CD4-positive, alpha-beta T cell treated with Interleukin-12 subunit alpha and Interleukin-12 subunit beta, for 1 hour (primary cell): Measurements from ENCODE around the gene URGCP.
A peak's percentile ranks its signal among the peaks of the same experiment; 100 is the strongest.

Source experiments
- DNase-seq: peaks from one replicate; pipeline ENCODE4 v3.0.0-alpha.2; 2020

URGCP gene, protein sequence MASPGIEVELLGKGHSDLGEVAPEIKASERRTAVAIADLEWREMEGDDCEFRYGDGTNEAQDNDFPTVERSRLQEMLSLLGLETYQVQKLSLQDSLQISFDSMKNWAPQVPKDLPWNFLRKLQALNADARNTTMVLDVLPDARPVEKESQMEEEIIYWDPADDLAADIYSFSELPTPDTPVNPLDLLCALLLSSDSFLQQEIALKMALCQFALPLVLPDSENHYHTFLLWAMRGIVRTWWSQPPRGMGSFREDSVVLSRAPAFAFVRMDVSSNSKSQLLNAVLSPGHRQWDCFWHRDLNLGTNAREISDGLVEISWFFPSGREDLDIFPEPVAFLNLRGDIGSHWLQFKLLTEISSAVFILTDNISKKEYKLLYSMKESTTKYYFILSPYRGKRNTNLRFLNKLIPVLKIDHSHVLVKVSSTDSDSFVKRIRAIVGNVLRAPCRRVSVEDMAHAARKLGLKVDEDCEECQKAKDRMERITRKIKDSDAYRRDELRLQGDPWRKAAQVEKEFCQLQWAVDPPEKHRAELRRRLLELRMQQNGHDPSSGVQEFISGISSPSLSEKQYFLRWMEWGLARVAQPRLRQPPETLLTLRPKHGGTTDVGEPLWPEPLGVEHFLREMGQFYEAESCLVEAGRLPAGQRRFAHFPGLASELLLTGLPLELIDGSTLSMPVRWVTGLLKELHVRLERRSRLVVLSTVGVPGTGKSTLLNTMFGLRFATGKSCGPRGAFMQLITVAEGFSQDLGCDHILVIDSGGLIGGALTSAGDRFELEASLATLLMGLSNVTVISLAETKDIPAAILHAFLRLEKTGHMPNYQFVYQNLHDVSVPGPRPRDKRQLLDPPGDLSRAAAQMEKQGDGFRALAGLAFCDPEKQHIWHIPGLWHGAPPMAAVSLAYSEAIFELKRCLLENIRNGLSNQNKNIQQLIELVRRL

DNA sequence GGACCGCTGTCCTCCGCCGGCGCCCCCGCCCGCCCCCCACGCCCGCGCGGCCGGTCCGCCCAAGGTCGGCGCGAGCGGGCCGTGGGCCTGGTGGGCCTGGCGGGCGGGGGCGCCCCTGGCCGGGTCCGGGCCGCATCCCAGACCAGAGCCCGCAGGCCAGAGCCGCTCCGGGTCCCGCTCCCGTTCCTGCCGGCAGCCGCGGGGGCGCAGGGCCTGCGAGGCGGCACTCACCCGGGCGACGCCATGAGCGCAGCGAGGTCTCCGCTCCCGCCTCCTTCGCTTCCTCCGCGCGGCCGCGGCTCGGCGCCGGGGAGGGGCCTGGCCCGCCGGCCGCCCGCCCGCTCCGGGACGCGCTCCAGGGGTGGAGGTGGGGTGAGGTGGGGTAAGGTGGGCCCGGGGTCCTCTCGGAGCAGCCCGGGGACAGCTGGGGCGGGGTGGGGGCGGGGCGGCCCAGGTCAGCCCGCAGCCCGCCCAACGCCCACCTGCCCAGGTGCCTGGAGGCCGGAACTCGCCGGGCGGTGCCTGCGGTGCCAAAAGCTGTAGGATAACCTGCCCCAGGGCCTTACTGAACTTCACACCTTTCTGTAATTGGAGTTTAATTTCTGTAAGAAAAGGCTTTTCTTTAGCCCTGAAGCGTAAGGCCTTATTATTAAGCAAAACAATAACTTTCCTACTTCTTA lies at the start of gene URGCP:
URGCP (minus strand) TSS at position 266 of the 680 bp plus-strand sequence; CDS start at position 245, 21 bp downstream.
- DNase-seq: peak; percentile 53

DNA sequence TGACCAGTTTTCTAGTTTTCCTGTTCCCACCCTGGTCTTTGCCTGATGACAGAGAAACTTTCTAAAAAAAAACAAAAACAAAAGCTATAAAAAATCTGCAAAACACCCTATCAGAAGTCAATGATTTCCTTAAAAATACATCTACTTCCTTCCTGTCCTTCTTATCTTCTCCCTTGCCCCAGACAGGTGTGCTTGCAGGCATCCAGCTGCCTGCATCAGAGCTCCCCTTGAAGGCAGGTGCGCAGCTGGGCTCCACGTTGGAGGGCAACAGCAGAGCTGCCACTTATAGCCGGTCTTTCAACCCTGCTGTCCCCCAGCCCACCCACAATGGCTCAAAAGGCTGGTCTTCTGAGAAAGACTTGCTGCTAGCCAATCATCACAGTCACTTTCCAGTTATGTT lies 49.6 kb upstream of the URGCP start:
- no peak for DNase-seq

DNA sequence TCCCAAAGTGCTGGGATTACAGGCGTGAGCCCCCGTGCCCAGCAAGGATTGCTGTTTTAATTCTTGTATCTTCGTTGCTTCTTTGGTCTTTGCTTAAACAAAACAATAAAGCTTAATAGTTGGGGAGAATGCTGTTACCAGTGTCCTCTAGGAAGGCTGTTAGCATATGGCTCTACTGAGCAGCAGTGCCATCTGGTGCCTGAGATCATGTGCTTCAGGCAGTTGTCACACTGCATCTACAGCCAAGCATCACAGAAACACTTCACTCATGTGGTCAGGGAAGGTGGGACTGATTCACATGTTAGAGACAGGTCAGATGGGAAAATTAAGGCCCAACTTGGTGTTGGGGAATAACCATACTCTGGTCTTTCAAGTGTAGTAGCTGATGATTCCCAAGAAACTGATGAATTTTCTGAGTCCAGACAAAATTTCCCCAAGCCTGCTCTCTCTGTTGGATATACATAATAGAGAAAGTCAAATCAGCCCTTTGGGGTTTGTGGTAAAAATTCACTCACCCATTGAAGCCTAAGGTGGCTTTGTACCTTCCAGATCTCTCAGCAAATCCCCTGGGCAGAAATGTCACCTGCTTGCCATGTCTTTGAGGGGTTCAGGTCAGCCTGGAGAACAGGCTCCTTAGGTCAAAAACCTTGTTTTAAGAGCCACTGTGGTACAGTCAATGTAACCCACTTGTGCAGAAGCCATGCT lies 48.3 kb upstream of the URGCP start:
- DNase-seq: peak; percentile 5

DNA sequence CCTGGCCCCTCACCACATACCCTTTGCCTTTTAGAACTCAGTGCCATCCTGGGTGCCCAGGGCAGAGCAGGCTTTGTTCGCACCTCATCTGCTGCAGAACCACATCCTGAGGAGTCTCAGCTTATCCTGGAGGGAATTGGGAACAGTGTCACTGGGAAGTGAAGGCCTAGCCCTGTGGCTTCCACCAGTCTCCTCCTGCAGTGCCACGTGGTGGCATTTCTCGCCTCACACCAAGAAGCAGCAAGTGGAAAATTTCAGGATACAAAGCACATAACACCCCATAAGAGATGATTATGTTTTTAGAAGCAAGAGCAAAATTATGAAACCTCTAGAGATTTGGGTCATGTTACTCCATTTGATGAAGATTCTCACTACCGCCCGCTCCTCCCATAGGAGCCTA lies 46.7 kb upstream of the URGCP start:
- no peak for DNase-seq

DNA sequence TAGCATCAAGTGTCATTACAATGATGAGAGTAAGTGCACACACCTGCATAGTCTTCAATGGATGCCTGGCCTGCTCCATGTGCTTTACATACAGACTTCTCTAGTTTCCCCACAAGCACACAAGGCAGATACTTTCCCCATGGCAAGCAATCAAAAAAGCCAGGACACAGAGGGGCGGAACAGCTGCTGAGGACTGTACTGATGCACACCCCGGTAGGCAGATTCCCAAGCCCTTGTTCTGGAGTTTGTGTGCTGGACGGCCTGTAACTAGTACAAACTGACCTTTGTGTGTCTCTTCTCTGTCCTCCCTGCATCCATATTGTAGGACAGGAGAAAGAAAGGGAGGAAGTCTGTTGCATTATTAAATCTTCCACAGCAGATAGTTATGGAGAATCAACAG lies 45.6 kb upstream of the URGCP start:
- no peak for DNase-seq

DNA sequence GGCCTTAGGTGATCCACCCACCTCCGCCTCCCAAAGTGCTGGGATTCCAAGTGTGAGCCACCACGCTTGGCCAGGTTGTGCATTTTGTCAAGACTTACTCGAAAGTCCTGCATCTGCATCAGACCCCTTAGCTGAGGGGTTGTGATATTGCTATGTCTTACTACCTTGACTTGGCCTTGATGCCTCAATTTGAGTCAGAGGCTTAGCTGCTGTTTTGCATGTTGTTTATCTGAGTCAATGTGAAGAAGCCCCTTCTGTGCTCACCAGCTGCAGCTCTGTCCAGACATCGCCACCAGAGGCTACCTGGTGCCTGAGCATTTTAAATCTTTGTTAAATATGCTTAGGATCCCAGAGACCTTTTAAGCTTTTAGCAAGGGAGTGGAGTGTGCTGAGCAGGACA lies 37.9 kb upstream of the URGCP start:
- DNase-seq: no peak

DNA sequence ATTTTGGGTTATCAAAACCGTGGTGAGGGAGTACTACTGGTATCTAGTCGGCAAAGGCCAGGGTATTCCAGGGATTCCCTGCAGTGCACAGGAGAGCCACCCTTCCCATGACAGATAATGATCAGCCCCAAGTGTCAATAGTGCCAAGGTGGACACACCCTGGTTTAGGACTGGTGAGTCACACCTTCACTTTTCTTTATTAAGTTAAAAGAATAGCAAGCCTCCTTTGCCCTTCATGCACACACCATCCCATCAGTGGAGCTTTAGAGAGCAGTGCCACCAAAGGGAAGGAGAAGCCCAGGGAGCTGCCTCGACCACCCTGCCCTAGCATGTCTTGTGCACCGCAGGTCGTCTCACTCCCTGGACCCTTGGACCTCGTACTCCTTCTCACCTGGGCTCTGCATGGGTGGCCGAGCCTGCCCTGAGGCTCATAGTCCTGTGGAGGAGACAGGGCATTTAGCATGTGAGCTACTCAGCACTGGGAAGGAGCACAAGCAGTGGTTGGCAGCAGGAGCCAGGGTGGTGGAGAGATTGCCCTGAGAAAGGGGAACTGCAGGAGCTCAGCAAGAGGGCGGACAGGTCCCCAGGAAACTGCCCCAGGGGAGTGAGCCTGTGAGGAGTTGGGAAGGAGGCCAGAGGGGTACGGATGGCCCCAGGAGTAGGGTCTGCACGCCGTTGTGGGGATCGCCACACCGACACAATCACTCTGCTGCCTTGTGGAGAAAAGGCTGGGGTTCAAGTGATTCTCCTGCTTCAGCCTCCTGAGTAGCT lies 37.2 kb upstream of the URGCP start:
- no peak for DNase-seq

DNA sequence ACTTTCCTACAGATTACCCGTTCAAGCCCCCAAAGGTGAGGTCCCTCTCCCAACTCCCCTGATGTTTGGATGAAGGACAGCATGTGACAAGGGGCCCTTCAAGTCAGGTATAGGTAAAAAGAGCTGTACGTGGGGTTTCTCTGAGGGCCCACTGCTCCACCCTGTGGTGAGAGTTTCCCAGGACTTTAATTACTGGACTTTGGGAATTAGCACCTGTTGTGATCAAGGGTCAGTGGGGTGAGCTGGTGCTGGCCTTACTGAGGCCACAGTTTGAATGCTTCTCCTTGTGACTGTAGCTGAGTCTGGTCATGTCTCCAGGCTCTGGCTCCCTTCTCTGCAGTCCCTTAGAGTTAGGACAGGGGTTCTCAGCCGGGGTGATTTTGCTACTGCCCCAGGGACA lies 36.6 kb upstream of the URGCP start:
- no peak for DNase-seq

DNA sequence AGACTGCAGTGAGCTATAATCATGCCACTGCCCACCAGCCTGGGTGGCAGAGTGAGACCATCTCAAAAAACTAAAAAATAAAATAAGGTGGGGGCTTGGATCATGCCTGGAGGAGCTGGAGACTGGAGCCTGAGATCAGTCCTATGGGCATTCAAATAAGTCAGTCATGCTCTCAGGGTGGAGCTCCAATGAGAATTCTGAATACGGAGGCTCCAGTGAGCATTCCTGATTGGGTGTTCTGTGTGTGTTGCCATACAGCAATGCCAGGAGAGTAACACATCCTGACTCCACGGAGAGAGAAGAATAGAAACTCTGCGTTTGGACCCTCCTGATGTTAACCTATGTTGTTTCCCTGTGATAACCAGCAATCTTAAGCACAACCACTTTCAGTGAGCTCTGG lies 35.9 kb upstream of the URGCP start:
- DNase-seq: no peak

DNA sequence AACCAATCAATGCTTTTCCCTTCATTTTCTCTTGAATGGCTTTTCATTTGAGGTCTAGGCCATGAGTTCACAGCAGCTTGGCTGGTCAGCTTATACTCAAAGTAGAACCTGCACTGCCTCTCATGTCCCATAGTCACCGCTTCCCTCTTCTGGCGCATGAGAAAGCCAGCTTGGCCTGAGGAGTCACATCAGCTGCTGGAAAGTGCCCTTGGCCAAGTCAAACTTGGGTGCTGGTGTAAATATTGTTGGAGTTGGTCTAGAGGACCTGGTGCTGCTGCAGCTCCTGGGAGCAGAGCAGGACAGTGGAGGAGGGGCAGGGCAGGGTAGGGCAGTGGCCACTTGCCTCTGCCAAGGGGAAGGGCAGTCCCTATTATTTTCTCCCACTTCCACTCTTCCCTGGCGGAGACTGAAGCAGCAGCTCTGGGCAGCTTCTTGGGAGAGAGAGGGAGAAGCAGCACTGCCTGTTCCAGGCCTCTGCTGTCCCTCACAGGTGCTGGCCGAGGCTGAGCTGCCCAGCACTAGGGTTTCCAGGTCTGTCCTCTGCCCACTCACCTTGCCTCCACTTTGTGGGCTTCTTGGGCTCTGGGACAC lies 32.6 kb upstream of the URGCP start:
- no peak for DNase-seq

DNA sequence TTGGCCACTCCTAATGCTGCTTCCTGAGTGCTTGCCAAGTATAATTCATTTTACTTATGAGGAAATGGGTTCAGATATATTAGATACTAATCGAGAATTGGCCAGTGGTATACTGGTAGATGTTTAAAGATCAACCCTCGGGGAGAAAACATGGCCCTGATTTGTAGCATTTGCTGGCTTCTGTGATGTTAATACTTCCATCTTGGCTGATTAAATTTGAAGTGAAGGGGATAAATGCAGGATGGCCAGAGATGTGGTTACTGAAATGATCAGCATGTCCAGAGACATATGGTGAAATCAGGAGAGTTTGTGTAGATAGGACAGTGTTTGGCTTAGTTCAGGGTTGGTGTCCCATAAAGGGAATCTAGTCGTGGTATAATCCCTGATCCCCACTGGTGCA lies 31.0 kb upstream of the URGCP start:
- DNase-seq: no peak

DNA sequence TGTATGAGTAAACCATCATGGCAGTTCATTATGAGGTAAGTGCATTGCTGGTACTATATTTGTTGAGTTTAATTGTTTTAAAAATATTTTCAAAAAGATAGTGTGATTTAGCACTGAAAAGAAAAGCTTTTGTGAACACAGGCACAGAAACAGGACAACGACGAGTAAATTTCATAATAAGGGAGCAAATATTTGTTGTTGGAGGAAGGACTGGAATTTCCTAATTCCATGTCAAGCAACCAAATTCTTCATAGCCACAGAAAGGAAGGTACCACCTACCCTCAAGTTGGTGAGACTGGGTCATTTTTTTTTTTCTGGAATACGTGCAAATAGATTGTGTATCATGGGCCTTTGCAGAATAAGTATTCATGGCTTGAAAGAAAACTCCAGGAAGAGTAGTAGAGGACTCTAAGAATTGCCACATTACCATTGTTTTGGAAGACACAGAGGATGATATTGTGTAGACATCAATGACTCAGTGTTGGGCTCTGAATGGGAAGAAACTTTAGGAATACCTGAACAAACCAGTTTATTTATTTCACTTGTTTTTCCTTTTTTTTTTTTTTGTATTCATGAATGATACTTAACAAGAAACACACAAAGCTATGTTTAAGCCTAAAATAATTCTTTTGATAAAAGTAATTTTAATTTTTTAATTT lies 27.6 kb upstream of the URGCP start:
- DNase-seq: no peak

DNA sequence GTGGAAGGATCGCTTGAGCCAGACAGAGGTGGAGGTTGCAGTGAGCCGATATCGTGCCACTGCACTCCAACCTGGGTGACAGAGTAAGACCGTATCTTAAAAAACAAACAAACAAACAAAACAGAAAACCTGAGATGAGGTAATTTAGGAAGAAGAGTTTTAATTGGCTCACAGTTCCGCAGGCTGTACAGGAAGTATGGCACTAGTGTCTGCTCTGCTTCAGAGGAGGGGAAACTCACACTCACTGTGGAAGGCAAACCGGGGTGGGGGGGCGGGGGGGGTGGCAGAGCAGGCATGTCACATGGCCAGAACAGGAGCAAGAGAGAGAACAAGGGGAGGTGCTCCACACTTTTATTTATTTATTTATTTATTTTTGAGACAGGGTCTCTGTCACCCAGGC lies 24.9 kb upstream of the URGCP start:
- no peak for DNase-seq

DNA sequence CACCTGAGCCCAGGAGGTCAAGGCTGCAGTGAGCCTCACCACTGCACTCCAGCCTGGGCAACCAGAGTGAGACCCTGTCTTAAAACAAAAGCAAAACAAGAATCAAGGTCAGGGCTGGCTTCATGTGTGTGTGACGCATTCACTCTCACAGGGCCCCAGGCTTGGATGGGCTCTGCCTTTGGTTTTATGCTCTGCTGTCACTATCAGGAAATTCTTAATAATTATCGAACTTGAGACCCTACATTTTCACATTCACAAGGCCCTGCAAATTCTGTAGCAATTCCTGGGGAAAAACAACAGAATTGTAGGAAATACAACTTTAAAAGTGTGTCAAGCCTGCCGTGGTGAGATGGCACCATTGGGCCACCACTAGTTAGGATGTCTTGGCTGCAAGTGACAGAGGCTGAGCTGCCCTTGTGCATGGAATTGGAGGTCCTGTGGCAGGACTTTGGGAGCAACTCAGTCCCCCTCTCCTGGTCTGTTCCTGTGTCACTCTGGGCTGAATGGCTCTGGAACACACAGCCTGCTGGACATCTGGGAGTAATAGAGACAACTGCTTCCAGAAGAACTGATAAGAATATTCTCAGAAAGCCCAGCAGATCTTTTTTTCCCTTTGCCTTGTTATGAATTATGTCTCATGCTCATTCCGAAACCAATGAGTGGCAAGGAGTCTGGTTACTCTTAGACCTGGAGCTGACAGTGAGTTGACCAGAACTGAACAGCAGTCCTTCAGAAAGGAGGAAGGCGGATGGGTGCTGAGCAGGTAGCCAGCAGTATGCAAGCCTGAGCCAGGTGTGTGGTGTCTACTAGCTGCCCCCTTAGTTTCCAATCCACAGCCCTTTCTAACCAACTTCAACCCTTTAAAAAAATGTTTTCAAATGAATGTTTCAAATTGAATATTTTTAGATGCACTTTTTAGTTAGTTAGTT lies 23.4 kb upstream of the URGCP start:
- no peak for DNase-seq

DNA sequence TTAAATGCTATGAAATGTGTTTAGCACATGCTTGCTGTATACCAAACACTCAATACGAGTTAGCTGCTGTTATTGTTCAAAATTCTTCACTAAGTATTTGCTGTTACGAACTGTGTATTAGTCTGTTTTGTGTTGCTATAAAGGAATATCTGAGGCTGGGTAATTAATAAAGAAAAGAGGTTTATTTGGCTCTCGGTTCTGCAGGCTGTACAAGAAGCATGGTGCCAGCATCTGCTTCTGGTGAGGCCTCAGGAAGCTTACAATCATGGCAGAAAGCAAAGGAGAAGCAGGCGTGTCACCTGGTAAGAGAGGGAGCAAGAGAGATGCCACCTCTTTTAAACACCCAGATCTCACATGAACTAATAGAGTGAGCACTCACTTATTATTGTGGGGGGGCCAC lies 21.4 kb upstream of the URGCP start:
- no peak for DNase-seq

DNA sequence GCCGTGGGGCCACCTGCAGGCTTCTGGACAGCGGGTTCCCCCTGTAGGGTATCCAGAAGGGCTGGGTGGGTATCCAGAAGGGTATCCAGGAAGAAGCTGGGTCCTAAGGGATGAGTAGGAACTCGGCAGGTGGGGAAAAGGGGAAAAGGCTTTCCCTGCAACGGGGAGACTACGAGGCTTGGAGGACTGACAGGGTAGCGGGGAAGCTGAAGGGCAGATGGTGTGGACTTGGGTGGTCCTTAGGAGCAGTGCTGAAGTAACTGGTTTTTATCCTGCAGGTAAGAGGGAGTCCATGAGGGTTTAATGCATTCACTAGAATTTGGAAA lies 20.4 kb upstream of the URGCP start:
- DNase-seq: no peak

DNA sequence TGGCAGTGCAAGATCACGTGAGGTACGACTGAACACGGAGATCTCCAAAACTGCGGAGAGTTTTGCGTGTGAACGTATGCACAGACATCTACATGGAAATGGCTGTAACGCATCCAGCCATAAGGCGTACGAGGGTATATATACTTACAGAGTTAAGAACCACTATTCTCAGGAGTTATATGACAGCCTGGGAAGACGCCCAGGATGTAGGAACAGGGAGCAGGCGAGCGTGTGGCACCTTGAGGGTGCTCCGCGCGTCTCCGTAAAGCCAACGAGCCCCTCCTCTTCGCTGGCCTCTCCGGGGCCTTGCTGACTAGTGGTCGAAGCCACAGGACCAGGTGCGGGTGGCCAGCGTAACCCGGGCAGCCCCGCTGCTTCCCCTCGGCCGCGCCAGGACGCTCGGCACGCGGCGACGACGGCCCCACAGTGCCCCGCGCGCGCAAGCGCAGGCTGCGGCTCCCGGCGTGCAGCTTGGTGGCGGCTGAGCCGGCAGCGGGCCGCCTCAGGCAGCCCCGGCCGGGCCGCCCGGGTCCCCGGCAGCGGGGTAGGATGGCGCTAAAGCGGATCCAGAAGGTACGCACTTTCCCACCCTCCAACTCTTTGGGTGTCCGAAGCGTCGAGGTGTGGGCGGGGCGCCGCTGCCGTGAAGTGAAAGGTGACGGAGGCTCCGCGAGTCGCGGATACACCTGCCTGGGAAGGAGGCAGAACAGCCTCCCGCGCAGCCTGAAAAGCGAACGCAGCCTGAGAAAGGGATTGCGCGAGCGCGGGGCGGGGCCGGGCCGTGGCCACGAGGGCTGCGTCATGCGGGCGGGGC lies 19.8 kb upstream of the URGCP start, which contains the start of gene UBE2D4:
UBE2D4 (plus strand) TSS at position 453 of the 814 bp plus-strand sequence; CDS start at position 550, 97 bp downstream.
- DNase-seq: peak; percentile 86

DNA sequence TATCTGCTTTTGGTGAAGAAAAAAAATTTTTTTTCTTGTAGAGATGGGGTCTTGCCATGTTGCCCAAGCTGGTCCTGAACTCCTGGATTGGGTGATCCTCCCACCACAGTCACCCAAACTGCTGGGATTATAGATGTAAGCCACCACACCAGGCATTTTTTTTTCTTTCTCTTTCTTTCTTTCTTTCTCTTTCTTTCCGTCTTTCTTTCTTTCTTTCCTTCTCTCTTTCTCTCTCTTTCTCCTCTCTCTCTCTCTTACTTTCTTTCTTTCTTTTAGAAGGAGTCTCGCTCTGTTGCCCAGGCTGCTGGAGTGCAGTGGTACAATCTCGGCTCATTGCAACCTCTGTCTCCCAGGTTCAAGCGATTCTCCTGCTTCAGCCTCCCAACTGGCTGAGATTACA lies 16.3 kb upstream of the URGCP start:
- DNase-seq: no peak

DNA sequence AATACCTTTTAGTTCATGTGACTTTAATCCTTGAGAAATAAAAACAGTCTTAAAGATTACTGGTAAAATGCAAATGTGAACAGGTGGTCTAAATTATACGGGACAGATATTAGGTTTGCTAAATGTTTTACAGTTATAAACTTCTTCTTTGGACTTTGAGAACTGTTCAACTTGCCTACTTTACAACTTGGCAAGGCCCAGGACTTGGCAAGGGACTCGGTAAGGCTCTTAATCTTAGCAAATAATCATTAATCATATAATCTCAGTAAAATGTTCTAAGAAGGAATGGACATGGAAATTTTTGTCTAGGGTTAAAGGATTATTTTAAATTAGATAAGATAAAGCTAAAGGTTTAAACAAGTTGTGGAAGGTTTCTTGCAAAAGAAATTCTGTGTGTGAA lies 15.0 kb upstream of the URGCP start:
- no peak for DNase-seq
